ENCODE measurements around the gene NRG2. TPM values are rescaled to one million over a fixed set of nuclear protein-coding genes. Genes with fewer than 3 reads are reported as not detected.

NRG2 gene
- total RNA-seq, 2 experiments from 2014 or later = 0.08 to 0.17 TPM

DNA sequence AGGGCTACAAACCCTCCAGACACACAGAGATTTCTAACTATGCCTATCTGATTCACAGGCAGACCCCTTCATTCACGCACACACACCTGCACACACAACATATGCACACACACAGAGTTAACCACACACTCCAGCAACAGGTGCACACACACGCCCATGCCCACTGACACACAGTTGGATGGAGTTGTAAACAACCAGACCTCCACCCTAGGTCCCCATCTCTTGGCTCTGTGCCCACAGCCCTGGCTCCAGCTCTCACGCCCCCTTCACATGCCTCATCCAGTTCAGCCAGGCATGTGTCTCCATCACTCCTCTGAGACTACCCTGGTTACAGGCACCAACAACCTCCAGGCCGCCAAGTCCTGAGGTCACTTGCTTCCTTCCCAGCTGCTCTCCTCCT is 186.4 kb downstream of the NRG2 start:
- H3K27ac ChIP-seq (ENCODE audit: low read depth in 1 of 2, low read length in 2 of 2) = no peak overlapping the region
- H3K9me3 ChIP-seq (ENCODE audit: control insufficient read depth in 1 of 2, insufficient read depth in 1 of 2, low read length in 2 of 2) = no peaks in the 10 kb centered on the region
- ChIA-PET POLR2A (no interaction called here), CTCF (no interaction called here)
- no peaks in the 10 kb centered on the region for H3K27me3 Mint-ChIP-seq
- no peak overlapping the region for H3K27ac Mint-ChIP-seq
- ATAC-seq (ENCODE audit: poor library complexity) (no peak), DNase-seq (no peak)
- no peaks in the 10 kb centered on the region for H3K4me1 Mint-ChIP-seq (ENCODE audit: low read depth)
- no peaks in the 10 kb centered on the region for H3K9me3 Mint-ChIP-seq
- TF ChIP-seq, protein P1, sequence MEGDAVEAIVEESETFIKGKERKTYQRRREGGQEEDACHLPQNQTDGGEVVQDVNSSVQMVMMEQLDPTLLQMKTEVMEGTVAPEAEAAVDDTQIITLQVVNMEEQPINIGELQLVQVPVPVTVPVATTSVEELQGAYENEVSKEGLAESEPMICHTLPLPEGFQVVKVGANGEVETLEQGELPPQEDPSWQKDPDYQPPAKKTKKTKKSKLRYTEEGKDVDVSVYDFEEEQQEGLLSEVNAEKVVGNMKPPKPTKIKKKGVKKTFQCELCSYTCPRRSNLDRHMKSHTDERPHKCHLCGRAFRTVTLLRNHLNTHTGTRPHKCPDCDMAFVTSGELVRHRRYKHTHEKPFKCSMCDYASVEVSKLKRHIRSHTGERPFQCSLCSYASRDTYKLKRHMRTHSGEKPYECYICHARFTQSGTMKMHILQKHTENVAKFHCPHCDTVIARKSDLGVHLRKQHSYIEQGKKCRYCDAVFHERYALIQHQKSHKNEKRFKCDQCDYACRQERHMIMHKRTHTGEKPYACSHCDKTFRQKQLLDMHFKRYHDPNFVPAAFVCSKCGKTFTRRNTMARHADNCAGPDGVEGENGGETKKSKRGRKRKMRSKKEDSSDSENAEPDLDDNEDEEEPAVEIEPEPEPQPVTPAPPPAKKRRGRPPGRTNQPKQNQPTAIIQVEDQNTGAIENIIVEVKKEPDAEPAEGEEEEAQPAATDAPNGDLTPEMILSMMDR (IDR thresholded peaks at IDR 0.05) = no peak
- intact Hi-C loops (cut with DNase I, micrococcal nuclease) = no loop called here
- H3K4me3 ChIP-seq (ENCODE audit: low read length) = no peak overlapping the region
- H3K36me3 ChIP-seq (ENCODE audit: insufficient read depth, low read length) = no peaks in the 10 kb centered on the region
- H3K36me3 Mint-ChIP-seq (ENCODE audit: low read depth) = no peaks in the 10 kb centered on the region
- no peaks in the 10 kb centered on the region for H3K4me1 ChIP-seq (ENCODE audit: insufficient read depth, low read length)
- no peaks in the 10 kb centered on the region for H3K27me3 ChIP-seq (ENCODE audit: control insufficient read depth in 1 of 2, insufficient read depth in 2 of 2, low read length in 2 of 2)
- H3K4me3 Mint-ChIP-seq = no peak overlapping the region

DNA sequence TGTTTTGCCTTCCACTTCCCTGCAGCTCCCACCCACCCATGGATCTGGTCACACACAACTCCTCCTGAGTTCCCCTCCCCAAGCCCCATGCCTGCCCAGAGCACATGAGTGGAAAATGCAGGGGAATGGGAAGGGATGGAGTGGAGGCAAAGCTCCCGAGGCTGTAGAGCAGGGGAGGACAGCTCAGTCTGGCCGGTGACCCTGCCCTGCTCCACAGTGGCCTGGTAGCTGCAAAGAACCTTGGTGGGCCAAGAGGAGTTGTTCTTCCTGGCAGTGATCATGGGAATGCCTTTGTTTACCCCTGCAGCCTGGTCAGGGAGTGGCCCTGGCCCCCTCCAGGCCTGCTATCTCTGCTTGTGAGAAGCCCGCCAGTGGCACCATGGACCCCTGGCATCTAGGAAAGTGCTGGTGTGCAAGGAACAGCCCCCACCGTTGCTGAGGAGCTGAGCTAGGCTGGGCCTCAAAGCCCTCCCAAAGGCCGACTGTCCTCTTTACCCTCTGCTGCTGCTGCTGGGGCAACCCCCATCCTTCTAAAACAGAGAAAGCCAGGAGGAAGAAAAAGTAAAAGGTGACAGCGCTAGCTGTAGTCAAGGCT is 187.1 kb downstream of the NRG2 start:
- H3K27me3 Mint-ChIP-seq = no peaks in the 10 kb centered on the region

DNA sequence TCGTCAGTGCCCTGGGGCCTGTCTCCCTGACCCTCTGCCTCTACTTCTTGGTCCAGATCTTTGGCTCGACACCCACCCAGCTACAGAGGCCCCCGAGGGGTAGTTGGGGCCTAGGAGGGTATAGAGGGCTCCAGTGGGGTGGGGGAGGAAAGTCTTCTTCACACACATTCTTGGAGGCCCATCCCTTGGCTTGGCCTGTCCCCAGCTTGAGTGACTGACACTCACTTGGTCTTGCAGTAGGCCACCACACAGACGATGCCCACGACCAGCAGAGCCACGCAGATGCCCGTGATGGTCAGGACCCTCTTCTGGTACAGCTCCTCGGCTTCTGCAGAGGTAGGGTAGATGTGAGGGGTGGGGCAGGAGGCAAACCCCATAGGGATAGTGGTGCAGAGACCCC is 187.6 kb downstream of the NRG2 start:
- Mint-ChIP-seq H3K9me3 (no peaks in the 10 kb centered on the region), H3K4me3 (no peak overlapping the region), H3K27ac (no peak overlapping the region), H3K27me3 (no peaks in the 10 kb centered on the region), H3K4me1 (ENCODE audit: low read depth) (no peaks in the 10 kb centered on the region), H3K36me3 (ENCODE audit: low read depth) (no peaks in the 10 kb centered on the region)
- no peak for ATAC-seq (ENCODE audit: poor library complexity)
- Histone ChIP-seq H3K4me3 (ENCODE audit: low read length) (no peak overlapping the region), H3K27ac (ENCODE audit: low read depth in 1 of 2, low read length in 2 of 2) (no peak overlapping the region), H3K9me3 (ENCODE audit: control insufficient read depth in 1 of 2, insufficient read depth in 1 of 2, low read length in 2 of 2) (no peaks in the 10 kb centered on the region), H3K27me3 (ENCODE audit: control insufficient read depth in 1 of 2, insufficient read depth in 2 of 2, low read length in 2 of 2) (no peaks in the 10 kb centered on the region), H3K36me3 (ENCODE audit: insufficient read depth, low read length) (no peaks in the 10 kb centered on the region), H3K4me1 (ENCODE audit: insufficient read depth, low read length) (no peaks in the 10 kb centered on the region)
- DNase-seq = no peak
- ChIA-PET POLR2A (no interaction called here), CTCF (no interaction called here)
- TF ChIP-seq, protein P1 (IDR thresholded peaks at IDR 0.05) = no peak
- intact Hi-C loops (cut with DNase I, micrococcal nuclease) = no loop called here

More for the DNA sequence above, 187.1 kb downstream of the NRG2 start:
- H3K4me1 ChIP-seq (ENCODE audit: insufficient read depth, low read length) = no peaks in the 10 kb centered on the region
- intact Hi-C loops (cut with DNase I, micrococcal nuclease) = no loop called here
- H3K9me3 ChIP-seq (ENCODE audit: control insufficient read depth in 1 of 2, insufficient read depth in 1 of 2, low read length in 2 of 2) = no peaks in the 10 kb centered on the region
- H3K27ac ChIP-seq (ENCODE audit: low read depth in 1 of 2, low read length in 2 of 2) = no peak overlapping the region
- no peak overlapping the region for H3K4me3 Mint-ChIP-seq
- POLR2A ChIA-PET = no interaction called here
- H3K36me3 Mint-ChIP-seq (ENCODE audit: low read depth) = no peaks in the 10 kb centered on the region
- CTCF ChIA-PET = no interaction called here
- H3K27ac Mint-ChIP-seq = no peak overlapping the region
- TF ChIP-seq, protein P1 (IDR thresholded peaks at IDR 0.05) = no peak
- H3K36me3 ChIP-seq (ENCODE audit: insufficient read depth, low read length) = no peaks in the 10 kb centered on the region
- H3K27me3 ChIP-seq (ENCODE audit: control insufficient read depth in 1 of 2, insufficient read depth in 2 of 2, low read length in 2 of 2) = no peaks in the 10 kb centered on the region
- ATAC-seq (ENCODE audit: poor library complexity) = no peak
- no peaks in the 10 kb centered on the region for H3K4me1 Mint-ChIP-seq (ENCODE audit: low read depth)
- DNase-seq = no peak
- no peak overlapping the region for H3K4me3 ChIP-seq (ENCODE audit: low read length)
- H3K9me3 Mint-ChIP-seq = no peaks in the 10 kb centered on the region
